Astrocyte of the cerebellum (primary cell): ENCODE data around the gene SPATA13.
A peak's percentile ranks its signal among the peaks of the same experiment; 100 is the strongest.
"Not testable (repeated sequence)": the region's sequence is repeated elsewhere in the genome, so short reads cannot be mapped to it uniquely, and the experiment has no call there.

Experiments
- DNase-seq: peaks from one replicate; pipeline ENCODE4 v3.0.0-alpha.2; 2011; ENCODE audit warnings: low read depth
- H3K4me3 ChIP-seq: 2 replicates; pipeline ENCODE4 v1.5.1; 2011; ENCODE audit warnings: mild to moderate bottlenecking, low read depth, low read length, moderate library complexity
- CTCF ChIP-seq: IDR thresholded peaks from 2 replicates; pipeline ENCODE4 v1.5.1; 2012; ENCODE audit warnings: low read length, low read depth, moderate library complexity, mild to moderate bottlenecking; ENCODE audit errors: missing control alignments
- in situ Hi-C: cut with HindIII; loops from 2 replicates; pipeline ENCODE4 v1.10.0; 2017; ENCODE audit warnings: low sequenced_read_pairs

Gene SPATA13

GRCh38 chr13:24160458-24161009, at the start of gene SPATA13:
TSS of gene SPATA13 (plus strand) at chr13:24160720. CDS start at chr13:24222930, 62,210 bp downstream.
- in situ Hi-C loops, result no loop called here
- H3K4me3 ChIP-seq, result peak within 1 kb of the TSS; percentile 75
- DNase-seq, result peak; percentile 65
- TF ChIP-seq CTCF, result no peak

GRCh38 chr13:24112791-24113190, 47.7 kb upstream of the SPATA13 start:
- DNase-seq, result peak; percentile 20
- H3K4me3 ChIP-seq, result no peak overlapping the region
- TF ChIP-seq CTCF, result no peak
- in situ Hi-C loops, result no loop called here

- no peak for DNase-seq
- no peak for TF ChIP-seq CTCF
- H3K4me3 ChIP-seq, result no peak overlapping the region
- in situ Hi-C loops, result no loop called here
Measured at GRCh38 chr13:24115671-24116070, 44.8 kb upstream of the SPATA13 start.

GRCh38 chr13:24116131-24116530, 44.4 kb upstream of the SPATA13 start:
- in situ Hi-C loops, result no loop called here
- no peak for TF ChIP-seq CTCF

GRCh38 chr13:24118576-24118975, 41.9 kb upstream of the SPATA13 start:
- H3K4me3 ChIP-seq, result no peak overlapping the region
- in situ Hi-C loops, result no loop called here
- no peak for TF ChIP-seq CTCF
- no peak for DNase-seq

More at GRCh38 chr13:24116131-24116530, 44.4 kb upstream of the SPATA13 start:
- H3K4me3 ChIP-seq, result no peak overlapping the region
- DNase-seq, result no peak

- peak; percentile 31 for DNase-seq
- no peak for TF ChIP-seq CTCF
- no peak overlapping the region for H3K4me3 ChIP-seq
- in situ Hi-C loops, result no loop called here
Measured at GRCh38 chr13:24119626-24120508, 40.7 kb upstream of the SPATA13 start.

- DNase-seq, in situ Hi-C loops, H3K4me3 ChIP-seq: not testable (repeated sequence)
Measured at GRCh38 chr13:24122045-24122444, 38.5 kb upstream of the SPATA13 start.
